MM.1S (cell line): ENCODE data around the gene C17orf67.

Experiments
- EZH2 ChIP-seq: fragments of 300-600 bp; sonication (generic); optimal IDR thresholded peaks from 2 replicates; pipeline ENCODE3; 2017; ENCODE audit warnings: low read depth, mild to moderate bottlenecking, antibody characterized with exemption, low read length, mixed read lengths
- EZH2phosphoT487 ChIP-seq: fragments of 300-600 bp; sonication (generic); IDR thresholded peaks from 2 replicates; pipeline ENCODE4 v1.6.1; 2018; ENCODE audit warnings: antibody characterized with exemption, low read length
- TF ChIP-seq, protein P1 (sequence below): fragments of 300-600 bp; sonication (generic); IDR thresholded peaks from 2 replicates; pipeline ENCODE4 v1.5.1; 2016; ENCODE audit warnings: antibody characterized with exemption, low read length, mixed read lengths

DNA sequence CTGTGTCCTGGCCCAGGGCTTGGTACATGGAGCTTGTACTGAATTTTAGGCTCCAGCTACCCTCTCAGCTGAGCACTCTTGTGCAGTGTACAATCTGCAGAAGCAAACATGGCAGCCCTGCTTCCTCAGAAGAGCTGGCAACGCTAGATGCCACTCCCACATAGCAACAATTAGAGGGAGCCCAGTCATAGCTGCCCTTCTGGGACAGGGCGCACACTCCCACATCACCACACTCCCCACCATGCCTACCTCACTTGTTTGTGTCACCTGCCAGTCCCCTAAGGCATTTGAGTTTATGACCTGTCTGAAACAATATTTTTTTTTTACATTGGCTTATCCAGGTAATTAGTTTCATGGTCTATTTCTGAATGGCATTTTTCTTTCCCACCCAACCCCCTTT lies 72.3 kb downstream of the C17orf67 start:
- no peak for TF ChIP-seq EZH2
- TF ChIP-seq, protein P1, sequence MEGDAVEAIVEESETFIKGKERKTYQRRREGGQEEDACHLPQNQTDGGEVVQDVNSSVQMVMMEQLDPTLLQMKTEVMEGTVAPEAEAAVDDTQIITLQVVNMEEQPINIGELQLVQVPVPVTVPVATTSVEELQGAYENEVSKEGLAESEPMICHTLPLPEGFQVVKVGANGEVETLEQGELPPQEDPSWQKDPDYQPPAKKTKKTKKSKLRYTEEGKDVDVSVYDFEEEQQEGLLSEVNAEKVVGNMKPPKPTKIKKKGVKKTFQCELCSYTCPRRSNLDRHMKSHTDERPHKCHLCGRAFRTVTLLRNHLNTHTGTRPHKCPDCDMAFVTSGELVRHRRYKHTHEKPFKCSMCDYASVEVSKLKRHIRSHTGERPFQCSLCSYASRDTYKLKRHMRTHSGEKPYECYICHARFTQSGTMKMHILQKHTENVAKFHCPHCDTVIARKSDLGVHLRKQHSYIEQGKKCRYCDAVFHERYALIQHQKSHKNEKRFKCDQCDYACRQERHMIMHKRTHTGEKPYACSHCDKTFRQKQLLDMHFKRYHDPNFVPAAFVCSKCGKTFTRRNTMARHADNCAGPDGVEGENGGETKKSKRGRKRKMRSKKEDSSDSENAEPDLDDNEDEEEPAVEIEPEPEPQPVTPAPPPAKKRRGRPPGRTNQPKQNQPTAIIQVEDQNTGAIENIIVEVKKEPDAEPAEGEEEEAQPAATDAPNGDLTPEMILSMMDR, result no peak
- no peak for TF ChIP-seq EZH2phosphoT487
